SU-DHL-6 (cell line): ENCODE data around the gene POLR2A.
A peak's percentile ranks its signal among the peaks of the same experiment; 100 is the strongest.

ENCODE experiments used
- H2AFZ ChIP-seq: fragments of 200-600 bp; sonication (generic); 2 replicates; pipeline ENCODE4 v1.6.1; 2014; ENCODE audit warnings: low read depth, mild to moderate bottlenecking, moderate library complexity, mixed read lengths, antibody characterized with exemption, low read length; ENCODE audit not compliant: severe bottlenecking
- H3F3A ChIP-seq: fragments of 200-600 bp; shearing (Covaris generic); 2 replicates; pipeline ENCODE4 v1.6.0; 2016; ENCODE audit warnings: antibody characterized with exemption, mild to moderate bottlenecking; ENCODE audit not compliant: insufficient read depth
- H3K27ac ChIP-seq: fragments of 200-600 bp; sonication (generic); 2 replicates; pipeline ENCODE4 v1.5.1; 2016; ENCODE audit warnings: low read depth, mild to moderate bottlenecking, low read length, moderate library complexity, mixed read lengths
- H3K27me3 ChIP-seq: fragments of 200-600 bp; sonication (generic), shearing (Covaris generic); 2 replicates; pipeline ENCODE4 v1.6.0; 2014; ENCODE audit warnings: mild to moderate bottlenecking, low read length
- H3K36me3 ChIP-seq: fragments of 200-600 bp; sonication (generic); 2 replicates; pipeline ENCODE4 v1.6.1; 2014; ENCODE audit warnings: mild to moderate bottlenecking, low read length, mixed read lengths
- H3K4me2 ChIP-seq: fragments of 300-600, 200-600 bp; shearing (Covaris generic), sonication (generic); 2 replicates; pipeline ENCODE4 v1.6.0; 2014; ENCODE audit warnings: low read length, low read depth, mild to moderate bottlenecking; ENCODE audit not compliant: poor library complexity, severe bottlenecking
- H3K4me3 ChIP-seq: fragments of 200-600 bp; sonication (generic); 2 replicates; pipeline ENCODE4 v1.5.1; 2014; ENCODE audit warnings: antibody characterized with exemption, low read length, mild to moderate bottlenecking, mixed read lengths; ENCODE audit not compliant: insufficient read depth, poor library complexity, severe bottlenecking
- H3K79me2 ChIP-seq: fragments of 200-600 bp; sonication (generic); 2 replicates; pipeline ENCODE4 v1.6.1; 2014; ENCODE audit warnings: mild to moderate bottlenecking, low read length, moderate library complexity; ENCODE audit not compliant: insufficient read depth
- H3K9ac ChIP-seq: fragments of 200-600 bp; sonication (generic); 2 replicates; pipeline ENCODE4 v1.7.0; 2014; ENCODE audit warnings: mild to moderate bottlenecking, low read length
- H3K9me2 ChIP-seq: fragments of 200-600 bp; sonication (generic); replicated peaks from 2 replicates; pipeline ENCODE4 v1.6.1; 2014; ENCODE audit warnings: low read length; ENCODE audit not compliant: insufficient read depth
- H3K9me3 ChIP-seq: fragments of 200-600 bp; sonication (generic); 2 replicates; pipeline ENCODE4 v1.6.1; 2014; ENCODE audit warnings: low read length, mixed read lengths; ENCODE audit not compliant: insufficient read depth
- H4K20me1 ChIP-seq: fragments of 200-600 bp; sonication (generic); 2 replicates; pipeline ENCODE4 v1.6.1; 2014; ENCODE audit warnings: low read depth, mild to moderate bottlenecking, antibody characterized with exemption, low read length, moderate library complexity, mixed read lengths
- EZH2phosphoT487 ChIP-seq: fragments of 200-600 bp; sonication (generic), shearing (Covaris generic); conservative IDR thresholded peaks from 2 replicates; pipeline ENCODE4 v1.6.1; 2018; ENCODE audit warnings: mild to moderate bottlenecking, antibody characterized with exemption, low read length, moderate library complexity, mixed read lengths
- TF ChIP-seq, protein P1 (sequence below): fragments of 200-600 bp; sonication (generic); IDR thresholded peaks from one replicate; pipeline ENCODE4 v1.5.1; 2017; ENCODE audit warnings: antibody characterized with exemption, mild to moderate bottlenecking, low read length, moderate library complexity; ENCODE audit not compliant: insufficient read depth, poor library complexity, severe bottlenecking

POLR2A gene

DNA sequence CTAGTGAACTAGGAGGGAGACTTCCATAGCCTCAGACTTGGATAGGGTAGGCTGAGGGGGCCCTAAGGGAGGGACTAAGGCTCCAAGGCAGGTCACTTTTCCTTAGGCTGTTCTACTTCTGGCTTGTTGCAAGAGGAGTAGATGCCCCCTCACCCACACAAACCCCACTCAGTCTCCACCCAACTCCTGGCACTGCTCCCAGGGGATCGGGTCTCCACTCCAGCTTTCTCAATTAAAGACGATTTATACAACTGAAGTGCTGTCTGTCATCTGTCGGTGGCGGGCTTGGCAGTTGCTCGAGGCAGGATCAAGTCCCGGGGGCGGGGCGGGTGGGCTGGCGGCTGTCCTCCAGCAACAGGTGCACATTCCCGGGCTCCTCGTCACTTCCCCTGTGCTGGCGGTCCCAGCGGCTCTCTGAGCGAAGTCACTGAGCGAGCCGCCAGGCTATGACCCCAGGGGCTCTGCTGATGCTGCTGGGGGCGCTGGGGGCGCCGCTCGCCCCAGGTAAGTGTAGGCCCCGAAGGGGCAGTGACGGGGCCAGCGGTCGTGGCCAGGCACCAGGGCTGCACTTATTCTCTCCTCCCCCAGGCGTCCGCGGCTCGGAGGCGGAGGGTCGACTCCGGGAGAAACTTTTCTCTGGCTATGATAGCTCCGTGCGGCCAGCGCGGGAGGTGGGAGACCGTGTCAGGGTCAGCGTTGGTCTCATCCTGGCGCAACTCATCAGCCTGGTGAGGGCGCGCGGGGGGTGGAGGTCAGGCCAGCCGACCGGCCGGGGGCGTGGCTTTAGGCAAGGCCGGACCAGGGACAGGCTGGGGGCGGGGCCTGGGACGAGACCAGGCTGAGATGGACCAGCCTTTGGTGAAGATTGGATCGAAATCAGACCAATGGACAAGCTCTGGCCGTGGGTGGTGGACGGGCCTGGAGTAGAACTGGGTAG is 39.2 kb upstream of the POLR2A start, which contains the start of gene CHRNB1:
CHRNB1 (plus strand) TSS at position 380 of the 937 bp plus-strand sequence; CDS start at position 447, 67 bp downstream.
- Histone ChIP-seq H3K36me3 (no peaks in the 10 kb centered on the region), H3K4me3 (peak within 1 kb of the TSS; percentile 22), H3K79me2 (no peaks in the 10 kb centered on the region), H3K9me3 (no peaks in the 10 kb centered on the region), H3K27ac (no peak within 1 kb of the TSS), H3K9ac (peak within 1 kb of the TSS; percentile 16; the same call in 1 of the 2 replicates), H2AFZ (no peak within 1 kb of the TSS), H3F3A (no peaks in the 10 kb centered on the region), H3K9me2 (no peaks in the 10 kb centered on the region), H4K20me1 (no peaks in the 10 kb centered on the region), H3K27me3 (no peaks in the 10 kb centered on the region), H3K4me2 (peak within 1 kb of the TSS; percentile 38)
- TF ChIP-seq, protein P1, sequence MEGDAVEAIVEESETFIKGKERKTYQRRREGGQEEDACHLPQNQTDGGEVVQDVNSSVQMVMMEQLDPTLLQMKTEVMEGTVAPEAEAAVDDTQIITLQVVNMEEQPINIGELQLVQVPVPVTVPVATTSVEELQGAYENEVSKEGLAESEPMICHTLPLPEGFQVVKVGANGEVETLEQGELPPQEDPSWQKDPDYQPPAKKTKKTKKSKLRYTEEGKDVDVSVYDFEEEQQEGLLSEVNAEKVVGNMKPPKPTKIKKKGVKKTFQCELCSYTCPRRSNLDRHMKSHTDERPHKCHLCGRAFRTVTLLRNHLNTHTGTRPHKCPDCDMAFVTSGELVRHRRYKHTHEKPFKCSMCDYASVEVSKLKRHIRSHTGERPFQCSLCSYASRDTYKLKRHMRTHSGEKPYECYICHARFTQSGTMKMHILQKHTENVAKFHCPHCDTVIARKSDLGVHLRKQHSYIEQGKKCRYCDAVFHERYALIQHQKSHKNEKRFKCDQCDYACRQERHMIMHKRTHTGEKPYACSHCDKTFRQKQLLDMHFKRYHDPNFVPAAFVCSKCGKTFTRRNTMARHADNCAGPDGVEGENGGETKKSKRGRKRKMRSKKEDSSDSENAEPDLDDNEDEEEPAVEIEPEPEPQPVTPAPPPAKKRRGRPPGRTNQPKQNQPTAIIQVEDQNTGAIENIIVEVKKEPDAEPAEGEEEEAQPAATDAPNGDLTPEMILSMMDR, result no peak
- no peak for TF ChIP-seq EZH2phosphoT487

DNA sequence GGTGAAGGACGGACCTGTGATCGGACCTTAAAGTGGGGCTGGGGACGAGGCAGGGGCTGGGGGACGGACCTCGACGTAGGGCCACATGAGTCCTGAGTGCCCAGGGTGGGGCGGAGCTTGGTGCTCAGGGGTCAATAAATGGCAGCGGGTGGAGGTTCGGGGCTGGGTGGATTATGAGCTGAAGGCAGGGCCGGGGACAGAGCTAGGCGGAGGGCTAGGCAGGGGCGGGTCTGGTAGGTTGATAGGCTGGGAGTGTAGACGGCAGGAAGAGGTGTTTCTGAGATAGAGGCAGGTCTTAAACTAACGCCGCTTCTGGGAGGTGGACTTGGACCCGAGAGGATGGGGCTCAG is 38.6 kb upstream of the POLR2A start:
- H3K27ac ChIP-seq, result no peak overlapping the region

DNA sequence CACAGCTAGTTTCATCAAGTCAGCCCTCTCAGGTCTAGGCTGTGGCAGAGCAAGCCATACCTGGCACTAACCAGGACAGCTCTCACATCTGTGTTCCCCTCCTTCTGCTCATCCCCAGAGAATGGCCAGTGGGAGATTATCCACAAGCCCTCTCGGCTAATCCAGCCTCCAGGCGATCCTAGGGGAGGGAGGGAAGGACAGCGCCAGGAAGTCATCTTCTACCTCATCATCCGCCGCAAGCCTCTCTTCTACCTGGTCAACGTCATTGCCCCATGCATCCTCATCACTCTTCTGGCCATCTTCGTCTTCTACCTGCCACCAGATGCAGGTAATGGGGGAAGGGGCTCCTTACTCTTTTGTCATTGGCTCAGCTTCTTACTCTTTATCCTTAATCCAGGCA is 35.7 kb upstream of the POLR2A start:
- H3K27me3 ChIP-seq, result no peaks in the 10 kb centered on the region
- H2AFZ ChIP-seq, result no peak overlapping the region
- no peaks in the 10 kb centered on the region for H3K79me2 ChIP-seq
- no peaks in the 10 kb centered on the region for H3K9me3 ChIP-seq
- no peak overlapping the region for H3K4me3 ChIP-seq
- H3F3A ChIP-seq, result no peaks in the 10 kb centered on the region
- no peaks in the 10 kb centered on the region for H3K9me2 ChIP-seq
- no peak overlapping the region for H3K9ac ChIP-seq
- no peak overlapping the region for H3K27ac ChIP-seq
- H3K36me3 ChIP-seq, result no peaks in the 10 kb centered on the region
- H4K20me1 ChIP-seq, result no peaks in the 10 kb centered on the region
- H3K4me2 ChIP-seq, result no peak overlapping the region
- TF ChIP-seq EZH2phosphoT487, result no peak
- TF ChIP-seq, protein P1, result no peak

More for the DNA sequence above, 38.6 kb upstream of the POLR2A start:
- Histone ChIP-seq H3K27me3 (no peaks in the 10 kb centered on the region), H3K79me2 (no peaks in the 10 kb centered on the region), H4K20me1 (no peaks in the 10 kb centered on the region), H2AFZ (no peak overlapping the region), H3K4me2 (peak overlapping the region; percentile 38), H3K9ac (peak overlapping the region; percentile 16; the same call in 1 of the 2 replicates), H3K9me2 (no peaks in the 10 kb centered on the region), H3F3A (no peaks in the 10 kb centered on the region), H3K36me3 (no peaks in the 10 kb centered on the region), H3K9me3 (no peaks in the 10 kb centered on the region), H3K4me3 (peak overlapping the region; percentile 22)
- TF ChIP-seq, protein P1, result no peak
- TF ChIP-seq EZH2phosphoT487, result no peak
